HepG2 (cell line): ENCODE data around the gene DOCK10. TPM values are rescaled to one million over a fixed set of nuclear protein-coding genes. Genes with fewer than 3 reads are reported as not detected.

Experiments used
- ATF7 ChIP-seq, 2 experiments: fragments of 450-650 bp in 1 of 2; sonication (generic) in 1 of 2; formaldehyde crosslinking in 1 of 2; IDR thresholded peaks; 2 replicates each; pipeline versions ENCODE4 v1.4.0 to v1.6.1; 2016 to 2020; ENCODE audit warnings: antibody characterized with exemption in 1 of 2, mild to moderate bottlenecking in 1 of 2, missing genetic modification reagents in 1 of 2
- FOXK1 ChIP-seq: sonication (generic); formaldehyde crosslinking; IDR thresholded peaks from 2 replicates; pipeline ENCODE4 v1.4.0; 2020; ENCODE audit warnings: low read depth, missing genetic modification reagents, borderline replicate concordance
- FOXM1 ChIP-seq: sonication (generic); formaldehyde crosslinking; IDR thresholded peaks from 2 replicates; pipeline ENCODE4 v1.5.0; 2020; ENCODE audit warnings: missing genetic modification reagents
- SMC3 ChIP-seq: IDR thresholded peaks from 2 replicates; pipeline ENCODE4 v1.6.1; 2011; ENCODE audit warnings: low read length, improper control_type of control experiment
- TEAD2 ChIP-seq: sonication (generic); formaldehyde crosslinking; IDR thresholded peaks from 2 replicates; pipeline ENCODE4 v1.9.0; 2021; ENCODE audit warnings: missing genetic modification reagents
- ZBTB21 ChIP-seq: sonication (generic); formaldehyde crosslinking; IDR thresholded peaks from 2 replicates; pipeline ENCODE4 v1.4.0; 2020; ENCODE audit warnings: missing genetic modification reagents
- ZNF296 ChIP-seq: sonication (generic); formaldehyde crosslinking; conservative IDR thresholded peaks from 2 replicates; pipeline ENCODE4 v1.5.0; 2020; ENCODE audit warnings: mild to moderate bottlenecking, missing genetic modification reagents
- ZNF746 ChIP-seq: sonication (generic); formaldehyde crosslinking; IDR thresholded peaks from 2 replicates; pipeline ENCODE4 v1.8.0; 2022; ENCODE audit warnings: mild to moderate bottlenecking, missing genetic modification reagents
- ZNF775 ChIP-seq: sonication (generic); formaldehyde crosslinking; IDR thresholded peaks from 2 replicates; pipeline ENCODE4 v1.4.0; 2020; ENCODE audit warnings: missing genetic modification reagents, mild to moderate bottlenecking, moderate library complexity, borderline replicate concordance
- ZNF839 ChIP-seq: sonication (generic); formaldehyde crosslinking; IDR thresholded peaks from 2 replicates; pipeline ENCODE4 v1.4.0; 2020; ENCODE audit warnings: missing genetic modification reagents, mild to moderate bottlenecking, borderline replicate concordance
- polyA plus RNA-seq, 8 experiments: library from polyadenylated mRNA; depleted of rRNA in 3 of 8; stranded (reverse) in 7 of 8; unstranded in 1 of 8; fragments of >200 nt; fragmentation: Illumina TruSeq in 4 of 8; extraction: Trizol in 4 of 8; gene quantifications; 2 replicates each; pipeline versions ENCODE4 v1.2.1 to v1.2.3, GENCODE V29; 2011 to 2016; ENCODE audit warnings: low read depth in 4 of 8, missing spikeins in 1 of 8, mixed read lengths in 1 of 8; ENCODE audit not compliant: insufficient read depth in 1 of 8
- total RNA-seq, 5 experiments: library from RNA; depleted of rRNA; stranded (reverse); fragments of >200 nt; fragmentation: Illumina TruSeq; extraction: Trizol; gene quantifications; 2 replicates each; pipeline ENCODE4 v1.2.3, GENCODE V29; 2016; ENCODE audit warnings: low read depth in 1 of 5
- TF ChIP-seq, protein P1 (sequence below), 2 experiments: sonication (generic) in 1 of 2; formaldehyde crosslinking in 1 of 2; IDR thresholded peaks; 2 replicates each; pipeline versions ENCODE4 v1.4.0 to v1.6.1; 2018 to 2020; ENCODE audit warnings: missing genetic modification reagents in 2 of 2, borderline replicate concordance in 1 of 2, low read depth in 1 of 2, mild to moderate bottlenecking in 1 of 2, missing biosample characterization in 1 of 2
- TF ChIP-seq, protein P2 (sequence below), 2 experiments: fragments of 450-650 bp in 1 of 2; sonication (generic) in 1 of 2; formaldehyde crosslinking in 1 of 2; IDR thresholded peaks; 2 replicates each; pipeline versions ENCODE4 v1.6.1 to v1.8.0; 2016 to 2022; ENCODE audit warnings: antibody characterized with exemption in 1 of 2, mild to moderate bottlenecking in 1 of 2, missing genetic modification reagents in 1 of 2
- TF ChIP-seq, protein P3 (sequence below): sonication (generic); formaldehyde crosslinking; IDR thresholded peaks from 2 replicates; pipeline ENCODE4 v1.5.0; 2020; ENCODE audit warnings: mild to moderate bottlenecking, missing genetic modification reagents, moderate library complexity

The DOCK10 gene
- total and polyA plus RNA-seq, 2 of the 13 experiments (the other 11 are each of a cell fraction or from before 2014, with no cell fraction given), result not detected

DNA sequence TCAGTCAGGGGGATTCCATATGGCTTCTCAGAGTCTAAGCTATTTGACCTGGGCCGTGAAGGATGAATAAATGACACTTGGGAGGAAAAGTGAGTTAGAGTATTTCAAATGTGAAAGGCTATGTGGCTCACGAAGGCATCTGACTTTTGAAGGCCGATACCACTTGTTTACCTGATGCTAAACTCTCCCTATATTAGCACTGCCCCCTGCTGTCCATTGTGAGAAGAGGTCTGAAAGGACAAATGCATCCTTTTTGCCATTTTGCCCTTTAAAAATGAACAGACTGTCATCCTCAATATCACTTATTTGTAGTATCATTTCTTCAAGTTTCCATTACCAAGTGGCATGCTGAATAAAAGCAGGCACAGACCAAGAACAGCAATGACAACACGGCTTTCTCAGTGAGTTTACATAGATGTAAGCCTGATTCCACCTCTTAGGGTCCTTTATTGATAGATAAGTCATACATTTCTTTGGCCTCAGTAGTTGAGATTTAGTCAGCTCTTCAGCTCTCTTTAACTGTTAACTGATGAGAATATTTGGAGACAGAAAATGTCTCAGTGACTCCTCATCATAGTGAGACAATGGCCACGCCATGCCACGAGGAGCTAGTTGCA is 40.1 kb downstream of the DOCK10 start (continued):
- TF ChIP-seq, protein P1, sequence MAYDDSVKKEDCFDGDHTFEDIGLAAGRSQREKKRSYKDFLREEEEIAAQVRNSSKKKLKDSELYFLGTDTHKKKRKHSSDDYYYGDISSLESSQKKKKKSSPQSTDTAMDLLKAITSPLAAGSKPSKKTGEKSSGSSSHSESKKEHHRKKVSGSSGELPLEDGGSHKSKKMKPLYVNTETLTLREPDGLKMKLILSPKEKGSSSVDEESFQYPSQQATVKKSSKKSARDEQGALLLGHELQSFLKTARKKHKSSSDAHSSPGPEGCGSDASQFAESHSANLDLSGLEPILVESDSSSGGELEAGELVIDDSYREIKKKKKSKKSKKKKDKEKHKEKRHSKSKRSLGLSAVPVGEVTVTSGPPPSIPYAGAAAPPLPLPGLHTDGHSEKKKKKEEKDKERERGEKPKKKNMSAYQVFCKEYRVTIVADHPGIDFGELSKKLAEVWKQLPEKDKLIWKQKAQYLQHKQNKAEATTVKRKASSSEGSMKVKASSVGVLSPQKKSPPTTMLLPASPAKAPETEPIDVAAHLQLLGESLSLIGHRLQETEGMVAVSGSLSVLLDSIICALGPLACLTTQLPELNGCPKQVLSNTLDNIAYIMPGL (CRISPR knock-in tag; IDR thresholded peaks at IDR 0.05; ENCODE audit: borderline replicate concordance in 1 of 2, low read depth in 1 of 2), result peak in 1 of 2 experiments; percentile 27; a peak in 1 of 4 replicates
- TF ChIP-seq ZNF296 (CRISPR knock-in tag), result no peak
- peak; percentile 48; the same call in 1 of the 2 replicates for TF ChIP-seq FOXK1 (CRISPR knock-in tag)
- TF ChIP-seq ZBTB21, result no peak
- no peak for TF ChIP-seq ATF7 (IDR thresholded peaks at IDR 0.05)
- no peak for TF ChIP-seq ATF7 (CRISPR knock-in tag; IDR thresholded peaks at IDR 0.05)
- no peak for TF ChIP-seq ZNF746
- TF ChIP-seq SMC3, result peak; percentile 34; the same call in 1 of the 2 replicates
- no peak for TF ChIP-seq ZNF839 (CRISPR knock-in tag)
- TF ChIP-seq, protein P2, sequence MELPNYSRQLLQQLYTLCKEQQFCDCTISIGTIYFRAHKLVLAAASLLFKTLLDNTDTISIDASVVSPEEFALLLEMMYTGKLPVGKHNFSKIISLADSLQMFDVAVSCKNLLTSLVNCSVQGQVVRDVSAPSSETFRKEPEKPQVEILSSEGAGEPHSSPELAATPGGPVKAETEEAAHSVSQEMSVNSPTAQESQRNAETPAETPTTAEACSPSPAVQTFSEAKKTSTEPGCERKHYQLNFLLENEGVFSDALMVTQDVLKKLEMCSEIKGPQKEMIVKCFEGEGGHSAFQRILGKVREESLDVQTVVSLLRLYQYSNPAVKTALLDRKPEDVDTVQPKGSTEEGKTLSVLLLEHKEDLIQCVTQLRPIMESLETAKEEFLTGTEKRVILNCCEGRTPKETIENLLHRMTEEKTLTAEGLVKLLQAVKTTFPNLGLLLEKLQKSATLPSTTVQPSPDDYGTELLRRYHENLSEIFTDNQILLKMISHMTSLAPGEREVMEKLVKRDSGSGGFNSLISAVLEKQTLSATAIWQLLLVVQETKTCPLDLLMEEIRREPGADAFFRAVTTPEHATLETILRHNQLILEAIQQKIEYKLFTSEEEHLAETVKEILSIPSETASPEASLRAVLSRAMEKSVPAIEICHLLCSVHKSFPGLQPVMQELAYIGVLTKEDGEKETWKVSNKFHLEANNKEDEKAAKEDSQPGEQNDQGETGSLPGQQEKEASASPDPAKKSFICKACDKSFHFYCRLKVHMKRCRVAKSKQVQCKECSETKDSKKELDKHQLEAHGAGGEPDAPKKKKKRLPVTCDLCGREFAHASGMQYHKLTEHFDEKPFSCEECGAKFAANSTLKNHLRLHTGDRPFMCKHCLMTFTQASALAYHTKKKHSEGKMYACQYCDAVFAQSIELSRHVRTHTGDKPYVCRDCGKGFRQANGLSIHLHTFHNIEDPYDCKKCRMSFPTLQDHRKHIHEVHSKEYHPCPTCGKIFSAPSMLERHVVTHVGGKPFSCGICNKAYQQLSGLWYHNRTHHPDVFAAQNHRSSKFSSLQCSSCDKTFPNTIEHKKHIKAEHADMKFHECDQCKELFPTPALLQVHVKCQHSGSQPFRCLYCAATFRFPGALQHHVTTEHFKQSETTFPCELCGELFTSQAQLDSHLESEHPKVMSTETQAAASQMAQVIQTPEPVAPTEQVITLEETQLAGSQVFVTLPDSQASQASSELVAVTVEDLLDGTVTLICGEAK (IDR thresholded peaks at IDR 0.05), result no peak
- TF ChIP-seq, protein P2 (CRISPR knock-in tag; IDR thresholded peaks at IDR 0.05), result no peak
- TF ChIP-seq, protein P3, sequence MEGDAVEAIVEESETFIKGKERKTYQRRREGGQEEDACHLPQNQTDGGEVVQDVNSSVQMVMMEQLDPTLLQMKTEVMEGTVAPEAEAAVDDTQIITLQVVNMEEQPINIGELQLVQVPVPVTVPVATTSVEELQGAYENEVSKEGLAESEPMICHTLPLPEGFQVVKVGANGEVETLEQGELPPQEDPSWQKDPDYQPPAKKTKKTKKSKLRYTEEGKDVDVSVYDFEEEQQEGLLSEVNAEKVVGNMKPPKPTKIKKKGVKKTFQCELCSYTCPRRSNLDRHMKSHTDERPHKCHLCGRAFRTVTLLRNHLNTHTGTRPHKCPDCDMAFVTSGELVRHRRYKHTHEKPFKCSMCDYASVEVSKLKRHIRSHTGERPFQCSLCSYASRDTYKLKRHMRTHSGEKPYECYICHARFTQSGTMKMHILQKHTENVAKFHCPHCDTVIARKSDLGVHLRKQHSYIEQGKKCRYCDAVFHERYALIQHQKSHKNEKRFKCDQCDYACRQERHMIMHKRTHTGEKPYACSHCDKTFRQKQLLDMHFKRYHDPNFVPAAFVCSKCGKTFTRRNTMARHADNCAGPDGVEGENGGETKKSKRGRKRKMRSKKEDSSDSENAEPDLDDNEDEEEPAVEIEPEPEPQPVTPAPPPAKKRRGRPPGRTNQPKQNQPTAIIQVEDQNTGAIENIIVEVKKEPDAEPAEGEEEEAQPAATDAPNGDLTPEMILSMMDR (CRISPR knock-in tag), result peak; percentile 71
- no peak for TF ChIP-seq TEAD2 (CRISPR knock-in tag)
- TF ChIP-seq FOXM1, result no peak
- no peak for TF ChIP-seq ZNF775 (CRISPR knock-in tag)
